ENCODE results near the gene IQGAP2.

DNA sequence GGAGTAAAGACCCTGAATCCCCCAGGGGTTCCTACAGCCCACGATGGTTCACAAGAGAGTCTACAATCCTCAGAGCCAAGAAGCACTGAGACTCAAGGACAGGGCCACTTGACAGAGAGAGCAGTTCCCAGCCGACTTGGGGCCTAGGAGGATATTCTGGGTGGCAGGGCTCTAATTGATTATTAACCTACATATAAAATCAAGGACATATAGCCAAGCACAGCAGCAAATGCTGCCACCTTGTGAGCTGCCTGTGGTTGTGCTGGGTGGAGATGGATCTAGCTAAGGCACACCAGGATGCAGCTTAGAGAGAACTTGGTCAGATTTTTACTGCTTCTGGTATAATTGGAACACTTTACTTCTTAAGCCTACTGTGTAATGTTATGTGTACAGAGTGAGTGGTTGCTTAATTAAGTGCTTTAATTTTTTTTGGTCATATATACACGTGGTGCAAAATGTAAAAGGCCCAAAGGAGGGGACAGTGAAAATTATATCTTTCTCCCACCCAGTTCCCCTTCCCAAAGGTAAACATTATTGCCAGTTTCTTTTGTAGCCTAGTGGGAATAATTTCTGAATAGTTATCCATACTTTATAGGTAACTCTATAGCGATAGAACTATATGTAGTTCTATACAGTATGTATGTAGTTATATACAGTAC, 141.3 kb downstream of the IQGAP2 start:
- TF ChIP-seq POLR2A (IDR thresholded peaks at IDR 0.05; ENCODE audit: low read length), result no peak
- TF ChIP-seq GATA1 (IDR thresholded peaks at IDR 0.05; ENCODE audit: low read depth, low read length), result no peak

All from erythroblast (primary cell).